Progenitor cell of endocrine pancreas (in vitro differentiated cells): ENCODE results near the gene ZBTB34. TPM values are rescaled to one million over a fixed set of nuclear protein-coding genes. Genes with fewer than 3 reads are reported as not detected.

Experiments
- DNase-seq: peaks from one replicate; pipeline ENCODE4 v3.0.0; 2021; ENCODE audit warnings: low spot score; ENCODE audit not compliant: unreplicated experiment
- H3K27ac Mint-ChIP-seq: 2 replicates; pipeline ENCODE4 v1.8.0; 2021; ENCODE audit warnings: mild to moderate bottlenecking, moderate library complexity, mixed read lengths
- H3K27me3 Mint-ChIP-seq: 2 replicates; pipeline ENCODE4 v1.8.0; 2021; ENCODE audit warnings: mixed read lengths
- H3K36me3 Mint-ChIP-seq: 2 replicates; pipeline ENCODE4 v1.8.0; 2022; ENCODE audit warnings: mixed read lengths; ENCODE audit not compliant: insufficient read depth
- H3K4me1 Mint-ChIP-seq: 2 replicates; pipeline ENCODE4 v1.8.0; 2021; ENCODE audit warnings: low read depth, mixed read lengths
- H3K4me3 Mint-ChIP-seq: 2 replicates; pipeline ENCODE4 v1.8.0; 2021; ENCODE audit warnings: low read depth, mild to moderate bottlenecking, moderate library complexity, mixed read lengths
- H3K9me3 Mint-ChIP-seq: 2 replicates; pipeline ENCODE4 v1.8.0; 2021; ENCODE audit warnings: low read depth, mixed read lengths
- total RNA-seq: library from RNA; stranded (reverse); gene quantifications from 2 replicates; pipeline ENCODE4 v1.2.1, GENCODE V29; 2021
- TF ChIP-seq, protein P1 (sequence below): fragments of 200-600 bp; sonication (generic); IDR thresholded peaks from one replicate; pipeline ENCODE4 v1.5.0; 2021; ENCODE audit warnings: antibody characterized with exemption, mild to moderate bottlenecking; ENCODE audit not compliant: unreplicated experiment

The ZBTB34 gene
- total RNA-seq, 1 donor from 2014 or later, result 21.5 TPM

DNA sequence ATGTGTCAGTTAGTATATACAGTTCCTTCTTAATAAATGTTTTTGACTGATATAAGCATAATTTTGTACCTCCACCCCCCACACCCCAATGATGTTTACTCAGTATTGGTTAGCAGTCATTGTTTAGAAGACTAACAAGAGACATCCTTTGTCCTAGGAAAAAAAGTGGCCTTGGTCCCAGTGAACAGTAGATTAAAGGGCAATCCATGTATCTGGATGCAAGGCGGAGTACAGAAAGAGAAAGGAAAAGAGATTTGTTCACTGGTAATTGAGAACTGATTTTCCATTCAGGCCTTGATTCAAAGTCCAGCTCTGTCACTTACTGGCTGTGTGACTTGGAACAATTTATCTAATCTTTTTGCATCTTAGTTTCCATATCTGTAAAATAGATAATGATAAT lies 58.8 kb downstream of the ZBTB34 start:
- Mint-ChIP-seq H3K4me3 (no peak overlapping the region), H3K36me3 (no peaks in the 10 kb centered on the region), H3K9me3 (no peaks in the 10 kb centered on the region), H3K4me1 (peaks cover 18% of the 10 kb centered on the region), H3K27me3 (peaks cover 2% of the 10 kb centered on the region), H3K27ac (no peak overlapping the region)
- no peak for DNase-seq
- TF ChIP-seq, protein P1, sequence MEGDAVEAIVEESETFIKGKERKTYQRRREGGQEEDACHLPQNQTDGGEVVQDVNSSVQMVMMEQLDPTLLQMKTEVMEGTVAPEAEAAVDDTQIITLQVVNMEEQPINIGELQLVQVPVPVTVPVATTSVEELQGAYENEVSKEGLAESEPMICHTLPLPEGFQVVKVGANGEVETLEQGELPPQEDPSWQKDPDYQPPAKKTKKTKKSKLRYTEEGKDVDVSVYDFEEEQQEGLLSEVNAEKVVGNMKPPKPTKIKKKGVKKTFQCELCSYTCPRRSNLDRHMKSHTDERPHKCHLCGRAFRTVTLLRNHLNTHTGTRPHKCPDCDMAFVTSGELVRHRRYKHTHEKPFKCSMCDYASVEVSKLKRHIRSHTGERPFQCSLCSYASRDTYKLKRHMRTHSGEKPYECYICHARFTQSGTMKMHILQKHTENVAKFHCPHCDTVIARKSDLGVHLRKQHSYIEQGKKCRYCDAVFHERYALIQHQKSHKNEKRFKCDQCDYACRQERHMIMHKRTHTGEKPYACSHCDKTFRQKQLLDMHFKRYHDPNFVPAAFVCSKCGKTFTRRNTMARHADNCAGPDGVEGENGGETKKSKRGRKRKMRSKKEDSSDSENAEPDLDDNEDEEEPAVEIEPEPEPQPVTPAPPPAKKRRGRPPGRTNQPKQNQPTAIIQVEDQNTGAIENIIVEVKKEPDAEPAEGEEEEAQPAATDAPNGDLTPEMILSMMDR, result no peak

DNA sequence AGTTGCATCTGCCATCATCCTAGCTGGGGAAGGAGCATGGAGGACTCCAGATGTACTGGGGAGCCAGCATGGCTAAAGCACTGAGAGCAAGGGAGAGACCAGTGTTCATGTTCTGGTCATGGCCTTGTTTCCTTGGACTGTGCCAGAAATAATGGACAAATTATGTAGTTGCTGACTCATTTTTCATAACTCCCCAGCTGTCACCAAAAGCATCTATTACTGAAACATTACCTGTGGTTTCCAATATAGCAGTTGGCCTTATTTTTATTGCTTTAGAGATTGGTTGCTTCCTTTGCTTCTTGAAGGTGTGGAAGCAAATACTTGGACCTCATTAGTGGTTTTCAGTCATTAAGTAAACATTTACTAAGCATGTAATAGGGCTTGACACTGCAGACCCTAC lies 65.4 kb downstream of the ZBTB34 start:
- no peaks in the 10 kb centered on the region for H3K9me3 Mint-ChIP-seq
- no peaks in the 10 kb centered on the region for H3K27me3 Mint-ChIP-seq
- H3K27ac Mint-ChIP-seq, result no peak overlapping the region
- DNase-seq, result no peak
- TF ChIP-seq, protein P1, result no peak
- H3K36me3 Mint-ChIP-seq, result no peaks in the 10 kb centered on the region
- no peak overlapping the region for H3K4me3 Mint-ChIP-seq
- no peaks in the 10 kb centered on the region for H3K4me1 Mint-ChIP-seq

DNA sequence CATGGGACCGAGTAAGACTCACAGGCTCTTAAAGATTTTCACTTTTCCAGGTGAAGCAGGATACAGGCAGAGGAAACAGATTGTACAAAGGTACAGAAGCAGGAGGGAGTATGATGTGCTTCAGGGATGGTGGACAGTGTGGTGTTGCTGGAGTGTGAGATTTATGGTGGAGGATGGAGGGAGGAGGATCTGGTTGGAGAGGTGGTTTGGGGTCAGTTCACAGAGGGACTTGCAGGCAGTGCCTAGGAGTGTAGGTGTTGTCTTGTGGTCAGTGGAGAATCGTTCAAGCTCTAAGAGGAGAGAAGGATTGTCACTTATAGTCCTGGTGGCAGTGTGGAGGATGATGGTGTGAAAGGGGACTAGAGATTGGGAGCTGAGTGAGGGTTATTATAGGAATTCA lies 65.9 kb downstream of the ZBTB34 start:
- no peak for DNase-seq
- no peaks in the 10 kb centered on the region for H3K27me3 Mint-ChIP-seq
- TF ChIP-seq, protein P1, result no peak
- H3K36me3 Mint-ChIP-seq, result no peaks in the 10 kb centered on the region
- no peaks in the 10 kb centered on the region for H3K4me1 Mint-ChIP-seq
- no peak overlapping the region for H3K4me3 Mint-ChIP-seq
- no peak overlapping the region for H3K27ac Mint-ChIP-seq
- H3K9me3 Mint-ChIP-seq, result no peaks in the 10 kb centered on the region

DNA sequence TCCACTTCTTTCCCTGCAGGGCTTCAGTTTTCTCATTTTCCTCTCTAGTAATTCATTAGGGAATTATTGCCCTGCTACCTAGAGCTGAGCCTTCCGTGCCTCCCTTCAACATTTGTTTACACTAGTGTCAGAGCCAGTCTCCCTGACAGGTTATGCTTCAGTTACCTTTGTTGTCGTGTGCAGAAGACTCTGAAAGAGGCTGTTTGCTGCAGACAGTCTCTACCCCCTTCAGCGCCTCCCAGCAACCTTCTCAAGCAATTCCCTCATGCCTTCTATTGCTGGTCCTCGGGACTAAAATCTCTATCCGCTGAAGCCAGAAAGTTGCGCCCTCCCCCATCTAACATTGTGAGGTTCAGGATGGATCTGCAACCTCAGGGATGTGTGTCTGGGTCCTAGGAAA lies 67.0 kb downstream of the ZBTB34 start:
- no peaks in the 10 kb centered on the region for H3K27me3 Mint-ChIP-seq
- DNase-seq, result no peak
- H3K4me1 Mint-ChIP-seq, result no peaks in the 10 kb centered on the region
- no peaks in the 10 kb centered on the region for H3K36me3 Mint-ChIP-seq
- H3K4me3 Mint-ChIP-seq, result no peak overlapping the region
- TF ChIP-seq, protein P1, result no peak
- no peaks in the 10 kb centered on the region for H3K9me3 Mint-ChIP-seq
- no peak overlapping the region for H3K27ac Mint-ChIP-seq

DNA sequence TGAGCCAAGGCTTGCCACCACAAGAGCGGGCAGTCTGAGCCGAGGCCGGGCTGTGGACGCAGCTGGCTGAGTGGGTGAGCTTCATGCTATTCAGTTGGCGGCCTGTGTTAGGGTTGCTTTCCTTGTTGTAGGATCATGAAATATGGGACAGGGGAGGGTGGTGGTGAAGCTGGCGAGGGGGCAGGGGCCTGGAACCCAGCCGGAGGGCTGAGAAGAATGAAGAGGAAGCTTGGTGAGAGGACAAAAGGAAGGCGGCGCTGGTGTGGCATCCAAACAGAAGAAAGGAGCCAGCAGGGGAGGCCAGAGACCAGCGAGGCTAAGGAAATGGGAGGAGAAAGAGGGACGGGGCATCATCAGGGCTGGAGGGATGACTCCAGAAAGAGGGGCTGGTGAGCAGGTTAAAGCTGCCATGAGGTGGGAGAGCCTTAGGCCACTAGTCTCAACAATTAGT lies 72.5 kb downstream of the ZBTB34 start:
- Mint-ChIP-seq H3K9me3 (no peaks in the 10 kb centered on the region), H3K27me3 (no peaks in the 10 kb centered on the region), H3K4me1 (peaks cover 4% of the 10 kb centered on the region), H3K4me3 (no peak overlapping the region), H3K27ac (peak overlapping the region; percentile 46), H3K36me3 (peaks cover 1% of the 10 kb centered on the region)
- DNase-seq, result no peak
- TF ChIP-seq, protein P1, result no peak
